Body of pancreas (tissue), 4 donors: ENCODE data around the gene BCR. TPM values are rescaled to one million over a fixed set of nuclear protein-coding genes. Genes with fewer than 3 reads are reported as not detected.

Source experiments
- ATAC-seq: fragments of 150-250 bp; one replicate; pipeline ENCODE4 v1.9.1; 2016
- DNase-seq, 4 donors: peaks; one replicate each; pipeline ENCODE4 v3.0.0-alpha.2; 2019
- H3K27ac ChIP-seq, 4 donors: fragments of 200-600 bp; sonication (generic); 1 replicate in 3 of 4; 2 replicates in 1 of 4; pipeline versions ENCODE4 v1.5.1 to v1.6.1; 2016 to 2019; ENCODE audit warnings: mild to moderate bottlenecking in 1 of 4, mixed read lengths in 1 of 4, moderate library complexity in 1 of 4
- H3K27me3 ChIP-seq, 2 donors: fragments of 200-600 bp; sonication (generic); one replicate each; pipeline ENCODE4 v1.6.0; 2016; ENCODE audit warnings: mild to moderate bottlenecking in 1 of 2
- H3K36me3 ChIP-seq, 2 donors: fragments of 200-600 bp; sonication (generic); replicated peaks in 1 of 2; 2 replicates each; pipeline ENCODE4 v1.5.1; 2016; ENCODE audit warnings: low read depth in 2 of 2; ENCODE audit not compliant: insufficient read depth in 1 of 2
- H3K4me1 ChIP-seq: fragments of 200-600 bp; sonication (generic); one replicate; pipeline ENCODE4 v1.6.0; 2016
- H3K4me3 ChIP-seq, 2 donors: fragments of 200-600 bp; sonication (generic); 1 replicate in 1 of 2; 2 replicates in 1 of 2; pipeline ENCODE4 v1.5.1; 2016 to 2019
- H3K9me3 ChIP-seq, 3 donors: fragments of 200-600 bp; sonication (generic); 1 replicate in 2 of 3; 2 replicates in 1 of 3; pipeline ENCODE4 v1.5.1; 2016
- POLR2A ChIP-seq, 3 donors: fragments of 450-650 bp; IDR thresholded peaks; one replicate each; pipeline ENCODE4 v1.6.1; 2016; ENCODE audit warnings: antibody characterized with exemption in 3 of 3, mild to moderate bottlenecking in 2 of 3
- WGBS, 2 donors: methylation state at CpG; one replicate each; pipeline ENCODE4 v1.1.5; 2017; 5-methylcytosine and 5-hydroxymethylcytosine counted together
- intact Hi-C: fragments of 100-400 bp; cut with DNase I; formaldehyde crosslinking; loops from one replicate; pipeline ENCODE4 v1.15.1; 2023
- total RNA-seq, 2 donors: library from RNA; depleted of rRNA; stranded (reverse); fragments of >200 nt; gene quantifications; one replicate each; pipeline ENCODE4 v1.1.0, GENCODE V29; 2016
- TF ChIP-seq, protein P1 (sequence below), 7 experiments: fragments of 450-650 bp in 4 of 7; fragments of 200-600 bp in 3 of 7; sonication (generic) in 3 of 7; IDR thresholded peaks; one replicate each; pipeline ENCODE4 v1.5.1; 2016 to 2019; ENCODE audit warnings: antibody characterized with exemption in 7 of 7

BCR gene
- total RNA-seq, 2 donors from 2014 or later = 28.3 to 71.2 TPM

- WGBS, 2 donors = 78 to 81% methylated on average over 6 to 7 of the region's 7 CpGs
- TF ChIP-seq, protein P1, sequence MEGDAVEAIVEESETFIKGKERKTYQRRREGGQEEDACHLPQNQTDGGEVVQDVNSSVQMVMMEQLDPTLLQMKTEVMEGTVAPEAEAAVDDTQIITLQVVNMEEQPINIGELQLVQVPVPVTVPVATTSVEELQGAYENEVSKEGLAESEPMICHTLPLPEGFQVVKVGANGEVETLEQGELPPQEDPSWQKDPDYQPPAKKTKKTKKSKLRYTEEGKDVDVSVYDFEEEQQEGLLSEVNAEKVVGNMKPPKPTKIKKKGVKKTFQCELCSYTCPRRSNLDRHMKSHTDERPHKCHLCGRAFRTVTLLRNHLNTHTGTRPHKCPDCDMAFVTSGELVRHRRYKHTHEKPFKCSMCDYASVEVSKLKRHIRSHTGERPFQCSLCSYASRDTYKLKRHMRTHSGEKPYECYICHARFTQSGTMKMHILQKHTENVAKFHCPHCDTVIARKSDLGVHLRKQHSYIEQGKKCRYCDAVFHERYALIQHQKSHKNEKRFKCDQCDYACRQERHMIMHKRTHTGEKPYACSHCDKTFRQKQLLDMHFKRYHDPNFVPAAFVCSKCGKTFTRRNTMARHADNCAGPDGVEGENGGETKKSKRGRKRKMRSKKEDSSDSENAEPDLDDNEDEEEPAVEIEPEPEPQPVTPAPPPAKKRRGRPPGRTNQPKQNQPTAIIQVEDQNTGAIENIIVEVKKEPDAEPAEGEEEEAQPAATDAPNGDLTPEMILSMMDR (IDR thresholded peaks at IDR 0.05) = no peak
- no peak for TF ChIP-seq POLR2A (IDR thresholded peaks at IDR 0.05)
- Histone ChIP-seq H3K9me3 (no peaks in the 10 kb centered on the region), H3K4me3 (no peak overlapping the region), H3K4me1 (no peaks in the 10 kb centered on the region), H3K27ac (no peak overlapping the region), H3K27me3 (no peaks in the 10 kb centered on the region), H3K36me3 (no peaks in the 10 kb centered on the region)
- ATAC-seq = no peak
- intact Hi-C loops = no loop called here
- no peak for DNase-seq
Measured at GRCh38 chr22:23153994-23154393, 26.3 kb upstream of the BCR start.

- no peak for TF ChIP-seq POLR2A (IDR thresholded peaks at IDR 0.05)
- TF ChIP-seq, protein P1 (IDR thresholded peaks at IDR 0.05) = no peak
- H3K27me3 ChIP-seq = no peaks in the 10 kb centered on the region
- no peak overlapping the region for H3K27ac ChIP-seq
- no peak overlapping the region for H3K4me3 ChIP-seq
- ATAC-seq = no peak
- H3K4me1 ChIP-seq = no peaks in the 10 kb centered on the region
- DNase-seq = no peak
- no peaks in the 10 kb centered on the region for H3K9me3 ChIP-seq
- intact Hi-C loops = no loop called here
- WGBS, 2 donors = 83 to 88% methylated on average over 5 of the region's 5 CpGs
- no peaks in the 10 kb centered on the region for H3K36me3 ChIP-seq
Measured at GRCh38 chr22:23154461-23154860, 25.8 kb upstream of the BCR start.

- 90 to 98% methylated on average over 3 of the region's 3 CpGs for WGBS, 2 donors
- DNase-seq (no peak), ATAC-seq (no peak)
- H3K9me3 ChIP-seq = no peaks in the 10 kb centered on the region
- TF ChIP-seq, protein P1 (IDR thresholded peaks at IDR 0.05) = no peak
- no peak for TF ChIP-seq POLR2A (IDR thresholded peaks at IDR 0.05)
- intact Hi-C loops = no loop called here
- no peaks in the 10 kb centered on the region for H3K36me3 ChIP-seq
- H3K4me1 ChIP-seq = no peaks in the 10 kb centered on the region
- H3K27ac ChIP-seq = no peak overlapping the region
- no peaks in the 10 kb centered on the region for H3K27me3 ChIP-seq
- H3K4me3 ChIP-seq = no peak overlapping the region
Measured at GRCh38 chr22:23155143-23155542, 25.2 kb upstream of the BCR start.

DNA sequence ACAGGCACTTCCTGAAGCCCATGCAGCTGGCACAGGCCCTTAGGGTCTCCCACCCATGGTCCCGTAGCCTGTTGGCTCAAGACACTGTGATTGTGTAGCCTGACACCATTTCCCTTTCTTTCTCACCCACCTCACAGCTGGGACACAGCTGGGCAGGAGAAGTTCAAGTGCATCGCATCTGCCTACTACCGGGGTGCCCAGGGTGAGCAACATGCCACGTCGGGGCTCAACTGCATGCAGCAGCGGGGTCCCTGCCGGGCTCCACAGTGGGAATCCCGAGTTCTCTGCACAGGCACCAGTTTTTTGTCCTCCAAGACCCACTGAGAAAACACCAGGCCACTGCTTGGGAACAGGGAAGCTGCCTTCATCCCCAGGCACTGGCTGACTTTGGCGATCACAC lies 24.5 kb upstream of the BCR start:
- Histone ChIP-seq H3K9me3 (no peaks in the 10 kb centered on the region), H3K36me3 (no peaks in the 10 kb centered on the region), H3K27me3 (no peaks in the 10 kb centered on the region), H3K27ac (no peak overlapping the region), H3K4me1 (no peaks in the 10 kb centered on the region), H3K4me3 (no peak overlapping the region)
- intact Hi-C loops = no loop called here
- no peak for TF ChIP-seq POLR2A (IDR thresholded peaks at IDR 0.05)
- TF ChIP-seq, protein P1 (IDR thresholded peaks at IDR 0.05) = no peak
- ATAC-seq = no peak
- WGBS, 2 donors = 83 to 90% methylated on average over 2 to 9 of the region's 9 CpGs
- DNase-seq = no peak

DNA sequence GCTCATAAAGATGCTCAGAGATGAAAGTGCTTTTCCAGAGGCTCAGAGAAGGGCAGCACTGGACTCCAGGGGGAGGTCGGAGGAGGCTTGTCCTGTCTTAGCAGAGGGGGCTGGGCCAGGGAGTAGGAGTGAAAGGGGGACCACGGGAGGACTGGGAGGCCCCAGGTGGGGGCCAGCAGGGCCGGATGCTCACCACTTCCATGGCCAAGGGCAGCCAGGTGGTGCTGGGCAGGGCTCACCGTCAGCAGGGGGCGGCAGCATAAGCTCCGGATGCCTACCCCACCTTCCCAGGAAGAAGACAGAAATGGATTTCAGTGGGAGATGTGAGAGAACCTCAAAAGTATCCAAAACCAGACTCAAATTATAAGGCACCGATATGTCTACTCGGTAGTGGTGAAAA lies 24.0 kb upstream of the BCR start:
- H3K27ac ChIP-seq = no peak overlapping the region
- 41 to 58% methylated on average over 4 to 8 of the region's 8 CpGs for WGBS, 2 donors
- H3K9me3 ChIP-seq = no peaks in the 10 kb centered on the region
- no peak overlapping the region for H3K4me3 ChIP-seq
- DNase-seq (no peak), ATAC-seq (no peak)
- no peaks in the 10 kb centered on the region for H3K27me3 ChIP-seq
- no peaks in the 10 kb centered on the region for H3K4me1 ChIP-seq
- intact Hi-C loops = no loop called here
- H3K36me3 ChIP-seq = no peaks in the 10 kb centered on the region
- TF ChIP-seq, protein P1 (IDR thresholded peaks at IDR 0.05) = no peak
- TF ChIP-seq POLR2A (IDR thresholded peaks at IDR 0.05) = no peak
